NCI-H2029 treated with DMSO at 0.1 percent for 48 hours (cell line): ENCODE measurements around the gene RDH14.

Source experiments
- DNase-seq: peaks from one replicate; lab custom pipeline; 2025; lab: John Stamatoyannopoulos, UW

RDH14 gene

GRCh38 chr2:18522484-18523146, 37.8 kb downstream of the RDH14 start:
- DNase-seq: no peak

DNA sequence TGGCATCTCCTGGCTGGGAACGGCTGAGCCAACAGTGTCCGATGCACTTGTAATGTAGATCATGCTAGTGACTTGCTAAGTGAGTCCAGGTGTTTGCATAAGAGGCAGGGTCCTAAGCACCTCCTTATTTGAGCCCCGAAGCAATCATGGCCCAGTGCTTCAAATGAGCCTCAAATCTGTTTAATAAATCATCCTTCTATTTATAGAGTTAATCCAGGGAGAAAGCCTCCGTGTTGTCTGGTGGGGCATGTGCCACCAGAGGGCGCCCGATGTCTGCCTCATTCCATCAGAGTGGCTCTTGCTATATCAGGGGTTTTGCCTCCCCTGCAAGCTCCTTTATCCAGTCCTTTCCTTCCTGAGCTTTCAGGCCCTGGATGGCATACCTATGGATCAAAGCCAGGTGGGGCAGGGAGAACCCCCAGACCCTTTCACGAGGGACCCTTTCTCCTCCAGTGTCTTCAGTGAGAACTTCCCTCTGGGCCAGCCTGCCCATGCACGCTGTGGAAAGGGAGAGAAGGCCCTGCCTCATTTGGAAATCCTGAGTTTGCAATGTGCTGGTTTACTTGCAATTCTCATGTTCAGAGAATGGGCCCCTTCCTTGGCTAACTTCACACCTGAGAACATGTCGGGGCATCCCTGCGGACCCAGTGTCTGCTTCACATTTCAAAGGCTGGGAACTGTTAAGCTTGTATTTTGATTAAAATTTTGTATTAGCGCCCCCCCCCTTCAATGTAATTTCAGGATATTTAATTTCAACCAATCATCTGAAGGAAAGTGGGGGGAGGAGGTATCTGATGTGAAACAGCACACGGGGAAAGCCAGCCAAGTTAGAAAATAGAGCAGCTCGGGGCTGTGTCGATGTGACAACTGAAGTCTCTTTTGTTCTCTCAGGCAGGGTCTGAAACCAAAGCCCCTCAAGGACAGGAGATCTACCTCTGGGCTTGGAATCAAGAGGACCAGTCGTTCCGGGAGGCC, 39.7 kb downstream of the RDH14 start:
- DNase-seq: peak; percentile 60

GRCh38 chr2:18519914-18520450, 40.5 kb downstream of the RDH14 start:
- no peak for DNase-seq

DNA sequence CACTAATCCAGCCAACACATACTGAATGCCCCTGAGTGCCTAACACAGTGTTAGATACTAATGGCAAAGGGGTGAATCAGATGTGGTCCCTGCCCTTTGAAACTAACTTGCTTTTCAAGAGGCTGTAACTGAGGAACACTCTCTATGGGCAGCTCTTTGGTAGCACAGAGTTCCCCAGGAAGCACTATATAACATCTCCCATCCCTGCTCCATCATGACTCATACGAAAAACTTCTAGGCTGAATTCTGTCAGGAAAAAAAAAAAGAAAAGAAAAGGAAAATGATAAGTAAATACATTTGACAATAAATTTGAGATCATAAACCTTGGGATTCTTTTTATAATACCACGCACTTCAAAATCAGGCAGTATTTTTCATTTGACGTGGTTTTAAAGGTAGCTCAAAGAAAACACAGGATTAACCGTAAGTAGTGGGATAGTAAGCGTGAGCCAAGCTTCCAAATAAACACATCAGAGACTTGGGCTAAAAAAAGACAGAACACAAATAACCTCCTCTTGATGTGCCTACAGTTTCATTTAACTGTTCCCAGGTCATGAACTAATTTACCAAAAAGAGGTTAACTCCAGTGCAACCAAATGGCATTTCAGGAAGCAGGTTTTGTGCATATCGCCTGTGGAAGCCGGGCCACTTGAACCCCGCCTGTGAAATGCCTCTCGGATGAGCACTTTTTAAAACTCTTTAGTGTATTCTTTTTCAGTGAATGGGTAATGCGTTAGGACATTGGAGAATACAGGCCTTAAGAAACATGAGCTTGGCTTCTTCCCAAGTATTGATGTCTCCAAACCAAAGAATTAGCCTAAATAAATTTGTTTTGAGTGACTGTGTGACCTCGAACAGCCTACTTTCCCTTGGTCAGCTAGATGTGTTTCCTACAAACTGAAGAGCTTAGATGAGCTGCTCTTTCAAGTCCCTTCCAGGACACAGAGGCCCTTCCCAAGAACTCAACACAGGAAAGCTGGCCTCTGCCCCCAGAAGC, 42.0 kb downstream of the RDH14 start:
- DNase-seq: peak; percentile 5

DNA sequence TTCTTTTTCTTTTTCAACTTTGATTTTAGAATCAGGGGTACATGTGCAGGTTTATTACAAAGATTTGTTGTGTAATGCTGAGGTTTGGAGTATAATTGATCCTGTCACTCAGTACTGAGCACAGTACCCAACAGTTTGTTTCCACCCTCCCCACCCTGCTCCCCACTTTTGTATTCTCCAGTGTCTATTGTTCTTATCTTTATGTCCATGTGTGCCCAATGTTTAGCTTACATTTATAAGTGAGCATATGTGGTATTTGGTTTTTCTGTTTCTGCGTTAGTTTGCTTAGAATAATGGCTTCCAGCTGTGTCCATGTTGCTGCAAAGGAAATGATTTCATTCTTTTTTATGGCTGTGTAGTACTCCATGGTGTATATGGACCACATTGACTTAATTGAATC, 43.1 kb downstream of the RDH14 start:
- DNase-seq: no peak

- no peak for DNase-seq
Measured at GRCh38 chr2:18516112-18516511, 44.3 kb downstream of the RDH14 start.

DNA sequence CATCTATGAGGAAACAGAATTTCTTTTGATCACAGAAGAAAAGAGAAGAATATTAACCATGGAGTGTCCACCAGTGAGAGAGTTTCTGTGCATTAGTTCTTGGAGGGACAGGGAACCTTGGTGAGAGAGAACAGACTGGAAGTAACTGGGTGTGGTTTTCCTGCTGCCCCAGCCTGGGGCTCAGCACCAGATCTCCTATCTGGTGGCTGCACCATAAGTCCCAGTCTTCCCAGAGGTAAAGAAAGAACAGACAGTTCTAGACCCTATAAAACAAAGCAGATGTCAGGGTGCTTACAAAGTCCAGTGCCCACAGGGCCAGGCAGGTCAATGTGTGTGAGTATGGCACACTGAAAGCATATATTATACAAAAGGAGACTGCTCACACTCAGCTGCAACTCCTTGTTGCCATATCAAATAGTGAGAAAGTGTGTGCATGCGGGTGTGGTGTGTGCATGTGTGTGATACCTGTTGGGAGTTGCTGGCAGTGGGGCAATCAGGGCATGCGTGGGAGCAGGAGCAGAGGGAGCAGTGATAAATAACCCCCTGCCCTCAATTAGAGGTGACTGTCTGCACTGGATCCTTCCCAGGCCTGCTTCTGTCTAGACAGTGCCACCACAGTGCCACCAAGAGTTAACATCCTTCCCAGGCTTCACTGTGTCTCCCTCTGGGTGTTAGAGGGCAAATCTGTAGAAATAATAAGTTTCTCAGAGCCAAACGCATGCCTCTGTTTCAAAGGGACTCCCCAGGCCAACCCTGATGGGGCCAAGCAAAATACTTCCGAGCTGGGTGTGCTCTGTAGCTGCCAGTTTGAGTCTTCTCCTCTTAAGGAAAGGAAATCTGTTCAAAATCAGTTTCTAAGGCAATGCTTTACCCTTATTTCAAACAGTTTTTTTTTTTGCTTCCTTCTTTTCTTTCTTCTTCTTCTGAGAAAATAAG, 45.7 kb downstream of the RDH14 start:
- no peak for DNase-seq

DNA sequence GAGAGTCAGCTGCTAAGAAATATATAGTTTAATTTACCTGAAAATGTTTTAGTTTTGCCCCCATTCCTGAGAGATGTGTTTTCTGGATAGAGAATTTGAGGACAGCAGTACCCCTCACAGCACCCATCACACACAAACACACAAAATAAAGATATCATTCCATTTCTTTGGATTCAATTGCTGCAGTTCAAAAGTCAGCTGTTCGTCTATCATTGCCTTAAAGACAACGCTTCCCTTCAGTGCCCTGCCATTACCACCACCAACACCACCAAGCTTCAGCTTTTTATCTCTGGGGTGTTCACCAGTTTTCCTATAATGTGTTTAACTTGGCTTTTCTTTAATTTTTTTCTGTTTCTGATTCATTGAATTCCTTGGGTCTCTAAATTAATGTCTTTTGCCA, 49.7 kb downstream of the RDH14 start:
- DNase-seq: no peak

- no peak for DNase-seq
Measured at GRCh38 chr2:18506883-18507509, 53.5 kb downstream of the RDH14 start.

DNA sequence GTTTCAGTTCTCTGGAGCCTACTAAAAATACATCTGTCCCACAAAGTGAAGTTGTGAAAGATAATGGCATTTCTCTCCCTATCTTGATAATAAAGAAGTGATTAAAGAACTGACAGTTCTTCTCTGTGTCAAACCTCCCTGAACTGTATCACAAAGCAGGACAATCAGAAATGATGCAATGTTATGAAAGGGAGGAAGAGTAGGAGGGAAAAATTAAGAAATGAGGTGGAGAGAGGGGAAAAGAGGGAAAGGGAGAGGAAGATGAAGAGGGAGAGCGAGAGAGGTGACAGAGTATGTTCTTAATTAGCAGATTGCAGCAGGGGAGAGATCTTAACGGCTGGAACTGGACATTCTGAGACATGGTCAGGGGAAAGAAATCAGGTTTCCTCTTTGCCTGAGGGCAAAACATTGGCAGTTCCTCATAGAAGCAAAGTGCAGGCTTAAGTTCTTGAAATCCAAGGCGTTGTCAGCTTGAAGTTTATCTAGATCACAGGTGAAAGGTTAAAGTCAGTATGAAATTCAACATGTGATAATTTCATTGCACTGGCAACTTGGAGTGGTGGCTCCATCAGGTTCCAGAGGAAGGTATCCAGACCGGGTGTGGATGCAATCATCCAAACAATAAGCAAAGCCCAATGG, 54.6 kb downstream of the RDH14 start:
- no peak for DNase-seq
